Activated T-cell treated with anti-CD3 and anti-CD28 coated beads, Interleukin-2, amount 50 U/mL, for 48 hours (primary cell): ENCODE measurements around the gene TNFAIP6.

ENCODE experiments used
- DNase-seq, 2 experiments: peaks; one replicate each; pipeline ENCODE4 v3.0.0-alpha.2; 2020

Gene TNFAIP6

DNA sequence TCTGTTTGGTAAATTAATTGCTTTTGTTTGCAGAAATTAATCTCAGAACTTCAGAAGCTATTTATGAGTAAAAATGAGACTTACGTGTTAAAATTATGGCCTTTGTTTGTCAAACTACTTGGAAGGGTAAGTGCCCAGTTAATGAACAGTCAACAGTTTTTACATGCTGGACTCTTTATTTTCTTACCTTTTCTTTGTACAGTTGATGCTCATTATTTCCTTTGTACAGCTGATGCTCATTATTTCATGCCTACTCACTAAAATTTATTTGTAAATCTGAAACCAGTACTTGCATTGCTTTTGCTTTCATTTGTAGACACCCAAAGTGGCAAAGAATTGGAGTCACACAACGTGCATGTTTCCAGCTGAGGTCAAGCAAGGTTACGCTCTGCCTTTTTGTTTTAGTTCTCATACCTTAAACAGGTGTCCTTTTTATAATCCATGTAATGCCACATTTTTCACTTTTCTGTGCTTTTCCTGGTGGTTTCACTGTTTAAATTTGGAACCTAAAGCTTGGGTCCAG is 65.6 kb downstream of the TNFAIP6 start:
- no peak for DNase-seq

DNA sequence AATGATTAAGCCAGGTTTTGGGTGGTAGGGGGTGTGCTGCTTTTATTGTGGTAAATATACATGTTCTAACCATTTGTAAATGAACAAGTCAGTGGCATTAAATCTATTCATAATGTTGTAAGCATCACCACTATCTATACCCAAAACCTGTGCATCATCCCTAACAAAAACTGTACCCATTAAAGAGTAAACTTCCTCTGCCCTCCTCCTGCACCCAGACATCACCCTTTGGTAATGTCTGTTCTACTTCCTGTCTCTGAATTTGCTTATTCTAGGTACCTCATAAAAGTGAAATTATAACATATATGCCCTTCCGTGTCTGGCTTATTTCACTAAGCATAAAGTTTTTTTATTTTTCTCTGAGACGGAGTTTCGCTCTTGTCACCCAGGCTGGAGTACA is 66.4 kb downstream of the TNFAIP6 start:
- no peak for DNase-seq
